Stomach (tissue), 9 donors: ENCODE results near the gene NUP62. TPM values are rescaled to one million over a fixed set of nuclear protein-coding genes. Genes with fewer than 3 reads are reported as not detected.
A peak's percentile ranks its signal among the peaks of the same experiment; 100 is the strongest.

Experiments
- DNase-seq, 2 donors: peaks; one replicate each; pipeline versions ENCODE4 v3.0.0 to v3.0.0-alpha.2; 2013 to 2019
- H3K27ac ChIP-seq, 5 donors: fragments of 200-600 bp in 4 of 5; sonication (generic) in 4 of 5; one replicate each; pipeline ENCODE4 v1.5.1; 2013 to 2019; ENCODE audit warnings: mild to moderate bottlenecking in 1 of 5, moderate library complexity in 1 of 5
- H3K27me3 ChIP-seq, 3 donors: fragments of 200-600 bp; sonication (generic); one replicate each; pipeline ENCODE4 v1.5.1; 2017 to 2019; ENCODE audit warnings: mixed run types in 1 of 3
- H3K36me3 ChIP-seq, 4 donors: fragments of 200-600 bp; sonication (generic); 1 replicate in 3 of 4; 2 replicates in 1 of 4; pipeline ENCODE4 v1.5.1; 2016 to 2019
- H3K4me1 ChIP-seq, 4 donors: fragments of 200-600 bp; sonication (generic); one replicate each; pipeline ENCODE4 v1.5.1; 2016 to 2019
- H3K4me3 ChIP-seq, 4 donors: fragments of 200-600 bp; sonication (generic) in 3 of 4; one replicate each; pipeline ENCODE4 v1.5.1; 2016 to 2019; ENCODE audit warnings: mild to moderate bottlenecking in 1 of 4
- H3K9me3 ChIP-seq, 4 donors: fragments of 200-600 bp; sonication (generic); one replicate each; pipeline ENCODE4 v1.5.1; 2016 to 2019
- EP300 ChIP-seq: sonication (generic); formaldehyde crosslinking; IDR thresholded peaks from one replicate; pipeline ENCODE4 v1.6.1; 2017; ENCODE audit warnings: antibody characterized with exemption
- POLR2A ChIP-seq, 4 donors: fragments of 450-650 bp; IDR thresholded peaks; one replicate each; pipeline ENCODE4 v1.6.1; 2016; ENCODE audit warnings: antibody characterized with exemption in 4 of 4, control low read depth in 2 of 4, mild to moderate bottlenecking in 1 of 4, moderate library complexity in 1 of 4
- POLR2AphosphoS5 ChIP-seq, 3 donors: sonication (generic); formaldehyde crosslinking; IDR thresholded peaks; one replicate each; pipeline ENCODE4 v1.6.1; 2016; ENCODE audit warnings: antibody characterized with exemption in 3 of 3
- WGBS, 5 donors: extraction: QIAGEN DNeasy Blood & Tissue Kit in 3 of 5; methylation state at CpG; one replicate each; pipeline versions ENCODE4 v1.1.5 to v1.1.7; 2013 to 2018; 5-methylcytosine and 5-hydroxymethylcytosine counted together
- intact Hi-C: fragments of 100-400 bp; cut with DNase I; formaldehyde crosslinking; loops from one replicate; pipeline ENCODE4 v1.15.1; 2023; ENCODE audit warnings: low total_unique reads
- polyA plus RNA-seq, 3 donors: library from polyadenylated mRNA; stranded (reverse); fragments of 200-250 nt; gene quantifications; one replicate each; pipeline ENCODE4 v1.2.3, GENCODE V29; 2013
- total RNA-seq, 5 donors: library from RNA; depleted of rRNA; stranded (reverse); fragments of >200 nt; gene quantifications; one replicate each; pipeline versions ENCODE4 v1.1.0 to v1.2.3, GENCODE V29; 2014 to 2016
- TF ChIP-seq, protein P1 (sequence below), 7 experiments: fragments of 450-650 bp in 4 of 7; fragments of 200-600 bp in 3 of 7; sonication (generic) in 3 of 7; IDR thresholded peaks; one replicate each; pipeline ENCODE4 v1.5.1; 2016 to 2019; ENCODE audit warnings: antibody characterized with exemption in 7 of 7, control low read depth in 2 of 7, mild to moderate bottlenecking in 1 of 7
- donor health status: healthy with polysubstance abuse.
- donor health status: Bipolar disorder and iron deficiency.
- donor health status: healthy.

NUP62 gene
- total and polyA plus RNA-seq, 8 donors = 5.3 to 58.0 (median 15.2) TPM

DNA sequence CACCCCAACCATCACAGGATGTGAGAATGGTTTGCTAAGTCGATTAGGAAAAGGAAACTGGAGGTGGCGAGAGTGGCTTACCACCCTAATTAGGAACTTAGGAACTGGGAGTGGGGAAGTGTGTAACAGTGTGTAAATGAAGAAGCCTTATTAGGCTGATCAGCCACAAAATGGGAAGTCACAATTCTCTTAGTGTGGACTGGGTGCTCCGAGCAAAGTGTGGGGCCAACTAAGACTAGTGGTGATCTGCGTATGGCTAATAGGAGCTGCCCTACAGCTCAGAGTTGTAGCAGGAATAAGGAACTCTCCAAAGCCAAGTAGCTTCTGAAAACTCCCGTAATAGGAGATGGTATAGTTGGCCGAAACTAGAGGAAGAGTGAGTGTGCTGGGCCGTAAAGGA lies 24.1 kb upstream of the NUP62 start:
- H3K36me3 ChIP-seq = no peaks in the 10 kb centered on the region
- DNase-seq = no peak
- 63 to 79% (median 69%) methylated on average over 7 of the region's 7 CpGs for WGBS, 5 donors
- H3K27ac ChIP-seq = peak overlapping the region in 4 of 5 donors; percentile 59 to 70 (median 61)
- H3K27me3 ChIP-seq = peaks cover 0 to 22% (median 0%) of the 10 kb centered on the region in 3 donors
- peaks cover 12 to 41% (median 27%) of the 10 kb centered on the region in 4 donors for H3K4me1 ChIP-seq
- TF ChIP-seq POLR2AphosphoS5 (IDR thresholded peaks at IDR 0.05) (no peak), EP300 (no peak), POLR2A (IDR thresholded peaks at IDR 0.05) (no peak)
- TF ChIP-seq, protein P1, sequence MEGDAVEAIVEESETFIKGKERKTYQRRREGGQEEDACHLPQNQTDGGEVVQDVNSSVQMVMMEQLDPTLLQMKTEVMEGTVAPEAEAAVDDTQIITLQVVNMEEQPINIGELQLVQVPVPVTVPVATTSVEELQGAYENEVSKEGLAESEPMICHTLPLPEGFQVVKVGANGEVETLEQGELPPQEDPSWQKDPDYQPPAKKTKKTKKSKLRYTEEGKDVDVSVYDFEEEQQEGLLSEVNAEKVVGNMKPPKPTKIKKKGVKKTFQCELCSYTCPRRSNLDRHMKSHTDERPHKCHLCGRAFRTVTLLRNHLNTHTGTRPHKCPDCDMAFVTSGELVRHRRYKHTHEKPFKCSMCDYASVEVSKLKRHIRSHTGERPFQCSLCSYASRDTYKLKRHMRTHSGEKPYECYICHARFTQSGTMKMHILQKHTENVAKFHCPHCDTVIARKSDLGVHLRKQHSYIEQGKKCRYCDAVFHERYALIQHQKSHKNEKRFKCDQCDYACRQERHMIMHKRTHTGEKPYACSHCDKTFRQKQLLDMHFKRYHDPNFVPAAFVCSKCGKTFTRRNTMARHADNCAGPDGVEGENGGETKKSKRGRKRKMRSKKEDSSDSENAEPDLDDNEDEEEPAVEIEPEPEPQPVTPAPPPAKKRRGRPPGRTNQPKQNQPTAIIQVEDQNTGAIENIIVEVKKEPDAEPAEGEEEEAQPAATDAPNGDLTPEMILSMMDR (IDR thresholded peaks at IDR 0.05) = no peak
- H3K9me3 ChIP-seq = no peaks in the 10 kb centered on the region
- H3K4me3 ChIP-seq = no peak overlapping the region
- intact Hi-C loops = no loop called here

DNA sequence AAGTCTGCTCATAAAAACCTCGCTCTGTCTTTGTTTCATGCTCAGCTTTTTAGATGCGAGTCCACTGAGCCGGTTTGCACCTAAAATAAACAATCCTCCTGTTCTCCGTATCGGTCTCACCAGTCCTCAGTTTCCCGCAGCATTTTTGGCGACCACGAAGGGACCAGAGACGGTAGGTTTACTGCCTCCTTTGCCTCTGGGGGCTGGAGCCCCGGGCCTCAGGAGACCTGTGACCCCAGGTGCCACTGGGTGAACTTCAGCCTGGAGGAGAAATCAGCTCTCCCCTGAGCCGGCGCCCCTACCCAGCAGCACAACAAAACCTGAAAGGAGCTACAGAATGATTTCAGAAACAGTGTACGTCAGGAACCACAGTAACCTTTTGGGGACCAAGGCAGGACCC lies 23.6 kb upstream of the NUP62 start:
- H3K4me3 ChIP-seq = no peak overlapping the region
- H3K9me3 ChIP-seq = no peaks in the 10 kb centered on the region
- no peak for DNase-seq
- no peaks in the 10 kb centered on the region for H3K36me3 ChIP-seq
- TF ChIP-seq EP300 (no peak), POLR2A (IDR thresholded peaks at IDR 0.05) (no peak), POLR2AphosphoS5 (IDR thresholded peaks at IDR 0.05) (no peak)
- TF ChIP-seq, protein P1 (IDR thresholded peaks at IDR 0.05) = no peak
- WGBS, 5 donors = 51 to 58% (median 56%) methylated on average over 13 of the region's 13 CpGs
- peak overlapping the region; percentile 28 to 70 (median 59) for H3K27ac ChIP-seq
- peaks cover 0 to 22% (median 0%) of the 10 kb centered on the region in 3 donors for H3K27me3 ChIP-seq
- intact Hi-C loops = no loop called here
- H3K4me1 ChIP-seq = peaks cover 12 to 41% (median 27%) of the 10 kb centered on the region in 4 donors

DNA sequence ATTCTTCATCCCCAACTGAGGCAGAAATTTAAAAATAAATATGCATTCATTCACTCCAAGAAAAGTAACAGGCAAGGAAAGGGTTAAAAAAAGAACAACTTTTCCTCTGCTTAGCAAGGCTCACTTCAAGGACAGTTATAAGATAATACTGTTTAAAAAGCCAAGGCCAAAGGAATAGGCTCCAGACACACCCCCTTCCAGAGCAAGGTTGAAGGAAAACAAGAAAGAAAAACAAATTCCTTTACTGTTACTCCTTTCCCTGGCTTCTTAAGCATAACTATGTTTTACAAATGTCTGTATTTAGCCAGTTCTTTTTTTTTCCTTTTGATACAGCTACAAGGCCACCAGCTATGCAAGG lies 23.2 kb upstream of the NUP62 start:
- intact Hi-C loops = no loop called here
- peaks cover 0 to 22% (median 0%) of the 10 kb centered on the region in 3 donors for H3K27me3 ChIP-seq
- H3K27ac ChIP-seq = peak overlapping the region in 2 of 5 donors; percentile 59 to 70
- no peaks in the 10 kb centered on the region for H3K9me3 ChIP-seq
- H3K4me3 ChIP-seq = no peak overlapping the region
- no peaks in the 10 kb centered on the region for H3K36me3 ChIP-seq
- H3K4me1 ChIP-seq = peaks cover 12 to 41% (median 27%) of the 10 kb centered on the region in 4 donors
- no peak for TF ChIP-seq POLR2AphosphoS5 (IDR thresholded peaks at IDR 0.05)
- TF ChIP-seq, protein P1 (IDR thresholded peaks at IDR 0.05) = no peak
- TF ChIP-seq EP300 = no peak
- no peak for TF ChIP-seq POLR2A (IDR thresholded peaks at IDR 0.05)
- no peak for DNase-seq

- H3K27me3 ChIP-seq = peaks cover 0 to 27% (median 0%) of the 10 kb centered on the region in 3 donors
- TF ChIP-seq, protein P1 (IDR thresholded peaks at IDR 0.05) = no peak
- TF ChIP-seq POLR2AphosphoS5 (IDR thresholded peaks at IDR 0.05) (no peak), EP300 (no peak), POLR2A (IDR thresholded peaks at IDR 0.05) (no peak)
- H3K4me1 ChIP-seq = peaks cover 12 to 41% (median 27%) of the 10 kb centered on the region in 4 donors
- no peak overlapping the region for H3K4me3 ChIP-seq
- WGBS, 5 donors = 64 to 72% (median 66%) methylated on average over 8 to 9 of the region's 9 CpGs
- DNase-seq = no peak
- H3K36me3 ChIP-seq = no peaks in the 10 kb centered on the region
- intact Hi-C loops = no loop called here
- H3K27ac ChIP-seq = no peak overlapping the region
- no peaks in the 10 kb centered on the region for H3K9me3 ChIP-seq
Observed at GRCh38 chr19:49951806-49952478, 22.6 kb upstream of the NUP62 start.
